Endothelial cell of umbilical vein (primary cell): ENCODE measurements around the gene WDFY2. TPM values are rescaled to one million over a fixed set of nuclear protein-coding genes. Genes with fewer than 3 reads are reported as not detected.
"Not testable (repeated sequence)": the region's sequence is repeated elsewhere in the genome, so short reads cannot be mapped to it uniquely, and the experiment has no call there.

ENCODE experiments used
- BruUV-seq: library from RNA; stranded (reverse); fragments of 400-500 nt; replicated peaks from 2 replicates; lab custom pipeline; 2021; lab: Mats Ljungman, UMichigan
- CTCF ChIA-PET: fragments of 300-600, 350-600 bp; sonication (Branson Sonifier 250); formaldehyde crosslinking; loops from one replicate; lab custom pipeline; 2021; ENCODE audit warnings: antibody characterized with exemption, inconsistent platforms; lab: Charles Lee
- POLR2A ChIA-PET: fragments of 300-600, 350-600 bp; sonication (Branson Sonifier 250); formaldehyde crosslinking; loops from one replicate; lab custom pipeline; 2021; ENCODE audit warnings: antibody characterized with exemption, inconsistent platforms; lab: Charles Lee
- DNase-seq: peaks from one replicate; pipeline ENCODE4 v3.0.0-alpha.2; 2011; ENCODE audit warnings: low read depth, low spot score
- FAIRE-seq: peaks from 2 replicates; lab custom pipeline; 2011; peaks lifted over from hg19 to GRCh38; lab: Jason Lieb, UNC
- H2AFZ ChIP-seq: 2 replicates; pipeline ENCODE4 v1.6.0; 2012; ENCODE audit warnings: low read depth, low read length, control low read depth, inconsistent platforms
- H3K27ac ChIP-seq: 2 replicates; pipeline ENCODE4 v1.5.1; 2011; ENCODE audit warnings: low read depth, mild to moderate bottlenecking, control low read depth, low read length, moderate library complexity; ENCODE audit not compliant: insufficient read depth
- H3K27me3 ChIP-seq, 2 experiments: 2 replicates each; pipeline versions ENCODE4 v1.6.0 to v1.6.1; 2011; ENCODE audit warnings: low read length in 2 of 2, mixed read lengths in 1 of 2; ENCODE audit not compliant: control insufficient read depth in 2 of 2, insufficient read depth in 2 of 2
- H3K36me3 ChIP-seq, 2 experiments: 2 replicates in 1 of 2; 3 replicates in 1 of 2; pipeline ENCODE4 v1.5.1; 2011; ENCODE audit warnings: low read length in 2 of 2, mild to moderate bottlenecking in 1 of 2, moderate library complexity in 1 of 2; ENCODE audit not compliant: control insufficient read depth in 2 of 2, insufficient read depth in 2 of 2; ENCODE audit errors: extremely low read depth in 1 of 2
- H3K4me1 ChIP-seq: 3 replicates; pipeline ENCODE4 v1.5.1; 2011; ENCODE audit warnings: mild to moderate bottlenecking, low read length; ENCODE audit not compliant: control insufficient read depth, insufficient read depth; ENCODE audit errors: extremely low read depth
- H3K4me2 ChIP-seq: 2 replicates; pipeline ENCODE4 v1.6.1; 2011; ENCODE audit warnings: low read length, control low read depth, mixed read lengths; ENCODE audit not compliant: insufficient read depth
- H3K4me3 ChIP-seq, 3 experiments: fragments of 200-600 bp in 1 of 3; sonication (generic), shearing (Covaris generic) in 1 of 3; replicated peaks in 1 of 3; 2 replicates each; pipeline ENCODE4 v1.5.1; 2011 to 2016; ENCODE audit warnings: control low read depth in 3 of 3, low read length in 3 of 3, mild to moderate bottlenecking in 2 of 3, inconsistent platforms in 1 of 3, low read depth in 1 of 3, moderate library complexity in 1 of 3; ENCODE audit not compliant: insufficient read depth in 1 of 3
- H3K79me2 ChIP-seq: 2 replicates; pipeline ENCODE4 v1.6.0; 2012; ENCODE audit warnings: low read length, inconsistent platforms; ENCODE audit not compliant: control insufficient read depth, insufficient read depth
- H3K9ac ChIP-seq: replicated peaks from 2 replicates; pipeline ENCODE3; 2011; ENCODE audit warnings: low read length, control low read depth; ENCODE audit not compliant: insufficient read depth; ENCODE audit errors: extremely low read depth
- H3K9me1 ChIP-seq: replicated peaks from 3 replicates; pipeline ENCODE4 v1.6.0; 2011; ENCODE audit warnings: mild to moderate bottlenecking, low read length; ENCODE audit not compliant: control insufficient read depth, insufficient read depth; ENCODE audit errors: extremely low read depth
- H3K9me3 ChIP-seq: replicated peaks from 2 replicates; pipeline ENCODE4 v1.5.1; 2012; ENCODE audit warnings: low read length, inconsistent platforms; ENCODE audit not compliant: control insufficient read depth, insufficient read depth
- H4K20me1 ChIP-seq: replicated peaks from 2 replicates; pipeline ENCODE3; 2011; ENCODE audit warnings: mild to moderate bottlenecking, low read length; ENCODE audit not compliant: control insufficient read depth, insufficient read depth; ENCODE audit errors: extremely low read depth
- GATA2 ChIP-seq: IDR thresholded peaks from 2 replicates; pipeline ENCODE4 v1.7.0; 2011; ENCODE audit warnings: low read depth, mild to moderate bottlenecking, moderate library complexity, mixed read lengths, low read length; ENCODE audit not compliant: insufficient read length, insufficient read depth
- JUN ChIP-seq: IDR thresholded peaks from 2 replicates; pipeline ENCODE4 v1.6.1; 2011; ENCODE audit warnings: borderline replicate concordance, low read depth; ENCODE audit not compliant: insufficient read length, insufficient read depth
- dilution Hi-C: fragments of 300-500 bp; cut with MboI; formaldehyde crosslinking; loops from one replicate; pipeline ENCODE4 v1.15.0; 2019; ENCODE audit warnings: low sequenced_read_pairs; ENCODE audit not compliant: extremely low pct_ligation_motif_present
- intact Hi-C: fragments of 100-400 bp; cut with micrococcal nuclease; formaldehyde crosslinking; loops from one replicate; pipeline ENCODE4 v1.10.0; 2022
- polyA plus RNA-seq, 4 experiments: library from polyadenylated mRNA; depleted of rRNA in 3 of 4; stranded (reverse) in 3 of 4; unstranded in 1 of 4; fragments of >200 nt; gene quantifications; 2 replicates each; pipeline versions ENCODE4 v1.2.1 to v1.2.3, GENCODE V29; 2011 to 2012; ENCODE audit warnings: missing spikeins in 1 of 4
- total RNA-seq: library from RNA; stranded (reverse); gene quantifications from 2 replicates; pipeline ENCODE4 v1.2.3, GENCODE V29; 2021

Gene WDFY2
- total and polyA plus RNA-seq, 2 donors (not counting 3 experiments of a cell fraction or from before 2014, with no cell fraction given): 2.1 to 5.5 TPM

DNA sequence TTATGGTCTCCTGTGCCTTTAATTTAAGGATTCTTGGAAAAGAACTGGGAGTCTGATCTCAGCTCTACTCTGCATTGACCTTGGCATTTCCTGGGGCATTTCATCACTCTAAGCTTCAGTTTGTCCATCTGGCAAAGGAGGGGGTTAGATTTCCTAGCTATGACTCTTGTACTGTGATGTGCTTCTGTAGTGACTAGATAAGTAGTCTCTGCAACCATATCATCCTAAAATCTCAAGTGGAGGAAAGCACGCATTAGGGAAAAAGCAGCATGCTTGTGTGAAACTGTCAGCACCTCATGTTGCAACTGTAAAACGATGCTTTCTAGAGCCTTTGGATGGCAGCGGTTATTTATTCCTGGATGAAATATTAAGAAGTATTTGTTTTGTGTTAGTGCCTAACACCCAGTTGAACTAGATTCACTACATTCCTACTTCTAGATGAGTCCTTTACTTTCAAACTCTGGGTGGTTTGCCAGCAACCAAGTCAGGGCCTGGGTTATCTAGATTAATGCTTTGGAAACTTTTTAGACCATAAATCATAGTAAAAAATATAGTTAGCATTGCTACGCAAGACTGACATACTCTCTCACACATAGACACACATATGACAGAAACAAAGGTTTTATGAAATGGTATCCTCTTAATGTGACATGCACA lies 6.8 kb downstream of the WDFY2 start:
- H3K9me1 ChIP-seq: no peaks in the 10 kb centered on the region
- DNase-seq (peak; percentile 44), FAIRE-seq (peak; percentile 68)
- H3K9ac ChIP-seq: no peak overlapping the region
- no peaks in the 10 kb centered on the region for H4K20me1 ChIP-seq
- H3K9me3 ChIP-seq: no peaks in the 10 kb centered on the region
- H3K27me3 ChIP-seq: no peaks in the 10 kb centered on the region
- dilution Hi-C loops (no loop called here), intact Hi-C loops (no loop called here)
- peak overlapping the region; percentile 9 for H3K4me2 ChIP-seq
- H3K79me2 ChIP-seq: peaks cover 3% of the 10 kb centered on the region
- H3K27ac ChIP-seq: no peak overlapping the region
- BruUV-seq: no TSS peak
- peaks cover 19% of the 10 kb centered on the region for H3K4me1 ChIP-seq
- H2AFZ ChIP-seq: peak overlapping the region; percentile 38
- no peaks in the 10 kb centered on the region for H3K36me3 ChIP-seq
- ChIA-PET POLR2A (interaction anchor here (0.6 to 1.6 kb wide), 2 partner anchors 93 to 138 kb away, joined by 4 to 6 read pairs; partner anchors contain the start of gene INTS6), CTCF (interaction anchor here (0.9 to 2.4 kb wide), 7 partner anchors 23 to 537 kb away, joined by 3 to 17 read pairs (median 5); no protein-coding TSS in a partner anchor)
- TF ChIP-seq GATA2: peak; percentile 25
- no peak for TF ChIP-seq JUN
- no peak overlapping the region for H3K4me3 ChIP-seq

GRCh38 chr13:51591938-51592337 lies 7.7 kb downstream of the WDFY2 start:
- H3K27ac ChIP-seq, BruUV-seq, H3K9ac ChIP-seq, H3K9me3 ChIP-seq, H3K79me2 ChIP-seq, H3K4me2 ChIP-seq, intact Hi-C loops, DNase-seq, H3K9me1 ChIP-seq, H4K20me1 ChIP-seq, FAIRE-seq, H3K27me3 ChIP-seq, H3K36me3 ChIP-seq, H3K4me3 ChIP-seq, dilution Hi-C loops, H2AFZ ChIP-seq: not testable (repeated sequence)
- CTCF ChIA-PET: interaction anchor here (0.8 to 1.7 kb wide), 2 partner anchors 138 to 222 kb away, joined by 3 to 4 read pairs; no protein-coding TSS in a partner anchor
- POLR2A ChIA-PET: interaction anchor here (1.6 kb wide), 1 partner anchor 139 kb away, joined by 4 read pairs; the partner anchor contains the start of gene INTS6
- H3K4me1 ChIP-seq: peaks cover 19% of the 10 kb centered on the region
